ENCODE results near the gene PAH.

GRCh38 chr12:102958073-102958829 lies 41.2 kb upstream of the PAH start:
- TF ChIP-seq POLR2AphosphoS5 (IDR thresholded peaks at IDR 0.05; ENCODE audit: low read depth, low read length) (no peak), POLR2A (IDR thresholded peaks at IDR 0.05; ENCODE audit: low read depth, low read length) (no peak), PAX5 (IDR thresholded peaks at IDR 0.05; ENCODE audit: insufficient read depth, low read length, severe bottlenecking) (peak; percentile 59), TAF1 (IDR thresholded peaks at IDR 0.05; ENCODE audit: low read depth, low read length) (no peak), POU2F2 (IDR thresholded peaks at IDR 0.05; ENCODE audit: low read depth, low read length) (no peak), SPI1 (IDR thresholded peaks at IDR 0.05; ENCODE audit: low read depth, low read length) (no peak)

Data from GM12891 (cell line).